GM18526 (cell line): ENCODE data around the gene USP10.

Source experiments
- POLR2A ChIP-seq: IDR thresholded peaks from 3 replicates; pipeline ENCODE4 v1.6.1; 2011; ENCODE audit not compliant: insufficient read length; ENCODE audit errors: extremely low read depth

The USP10 gene

DNA sequence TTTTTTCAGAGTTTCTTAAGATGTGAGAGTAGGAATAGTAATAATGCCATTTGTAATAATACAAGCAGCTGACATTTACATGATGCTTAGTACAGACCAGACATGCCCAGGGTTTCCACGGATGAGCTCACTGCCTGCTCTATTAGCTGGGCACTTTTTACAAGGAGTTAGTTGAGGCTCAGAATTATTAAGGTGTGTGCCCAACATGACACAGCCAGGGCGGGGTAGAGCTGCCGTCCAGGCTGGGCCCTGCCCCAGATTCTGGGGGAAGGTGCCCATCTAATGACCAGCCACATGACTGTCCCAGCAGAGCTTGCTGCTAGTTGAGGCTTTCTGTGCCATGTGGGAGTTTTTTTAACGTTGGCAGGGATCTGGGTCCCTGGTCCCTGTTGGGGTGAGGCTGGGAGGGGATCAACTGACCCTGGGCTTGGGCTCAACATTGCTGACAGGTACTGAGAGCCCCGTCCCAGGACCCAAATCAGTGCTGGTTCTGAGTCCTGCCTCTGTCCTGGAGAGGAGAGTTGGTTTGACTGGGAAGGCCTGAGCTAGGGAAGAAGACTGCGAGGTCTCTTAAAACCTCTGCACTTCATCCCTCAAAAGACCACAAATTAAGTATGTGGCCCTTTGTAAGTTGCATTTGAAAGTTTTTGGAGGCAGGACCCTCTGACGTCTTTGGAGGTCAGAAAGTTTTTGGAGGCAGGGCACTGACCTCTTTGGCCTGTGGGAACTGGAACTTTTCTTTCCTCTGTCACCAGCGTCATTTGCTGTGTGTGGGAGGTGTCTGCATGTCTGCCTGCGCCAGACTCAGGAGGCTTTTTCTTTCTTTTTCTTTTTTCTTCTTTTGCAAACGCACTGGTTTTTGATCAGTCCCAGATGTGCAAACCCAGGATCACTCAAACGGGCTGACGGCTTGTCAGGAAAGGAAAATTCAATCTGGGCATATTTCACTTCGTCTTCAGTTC, 122.2 kb downstream of the USP10 start:
- no peak for TF ChIP-seq POLR2A

DNA sequence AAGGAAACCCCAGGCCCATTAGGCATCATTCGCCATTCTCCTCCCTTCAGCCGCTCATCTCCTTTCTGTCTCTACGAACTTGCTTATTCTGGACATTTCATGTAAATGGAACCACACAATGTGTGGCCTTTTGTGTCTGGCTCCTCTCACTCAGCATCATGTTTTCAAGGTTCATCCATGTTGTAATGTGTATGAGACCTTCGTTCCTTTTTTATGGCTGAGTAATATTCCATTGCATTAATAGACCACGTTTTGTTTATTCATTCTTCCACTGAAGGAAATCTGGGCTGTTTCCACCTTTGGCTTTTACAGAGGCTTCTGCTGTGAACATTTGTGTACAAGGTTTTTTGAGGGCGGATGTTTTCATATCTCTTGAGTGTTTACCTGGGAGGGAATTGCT, 123.2 kb downstream of the USP10 start:
- no peak for TF ChIP-seq POLR2A

DNA sequence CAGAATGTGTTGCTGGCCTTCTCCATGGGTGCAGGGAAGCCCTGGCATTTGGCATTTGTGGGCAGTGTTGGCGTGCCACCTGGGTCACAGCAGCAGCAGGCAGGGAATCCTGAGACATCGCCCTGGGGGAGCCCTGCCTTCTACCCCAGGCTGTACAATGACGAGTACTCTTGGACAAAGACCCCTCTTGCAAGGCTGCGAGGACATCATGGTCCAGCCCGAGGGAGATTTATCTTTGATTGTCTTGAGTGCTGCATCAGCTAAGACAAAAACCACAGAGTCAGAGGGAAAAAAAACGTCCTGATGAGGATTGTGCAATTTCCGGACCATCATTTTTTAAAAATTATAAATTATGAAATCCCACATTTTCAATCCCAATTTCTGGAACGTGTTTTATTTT, 123.7 kb downstream of the USP10 start:
- TF ChIP-seq POLR2A = no peak

DNA sequence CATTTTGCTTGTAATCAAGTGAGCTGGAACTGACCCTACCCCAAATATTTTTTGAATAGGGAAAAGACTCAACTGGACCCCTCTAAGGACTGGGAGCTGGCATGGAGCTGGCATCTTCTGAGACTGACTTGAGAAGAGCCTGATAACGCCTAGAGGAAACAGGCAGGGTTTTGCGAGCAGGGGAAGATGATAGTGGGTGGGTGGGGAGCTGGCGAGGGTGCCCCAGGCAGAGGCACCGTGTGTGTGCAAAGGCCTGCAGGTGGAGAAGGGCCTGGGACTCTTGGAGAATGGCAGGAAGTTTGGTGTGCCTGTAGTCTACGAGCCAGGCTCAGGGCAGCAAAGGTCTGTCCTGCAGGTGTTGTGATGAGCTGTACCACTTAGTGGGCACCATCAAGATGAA, 124.1 kb downstream of the USP10 start:
- no peak for TF ChIP-seq POLR2A

DNA sequence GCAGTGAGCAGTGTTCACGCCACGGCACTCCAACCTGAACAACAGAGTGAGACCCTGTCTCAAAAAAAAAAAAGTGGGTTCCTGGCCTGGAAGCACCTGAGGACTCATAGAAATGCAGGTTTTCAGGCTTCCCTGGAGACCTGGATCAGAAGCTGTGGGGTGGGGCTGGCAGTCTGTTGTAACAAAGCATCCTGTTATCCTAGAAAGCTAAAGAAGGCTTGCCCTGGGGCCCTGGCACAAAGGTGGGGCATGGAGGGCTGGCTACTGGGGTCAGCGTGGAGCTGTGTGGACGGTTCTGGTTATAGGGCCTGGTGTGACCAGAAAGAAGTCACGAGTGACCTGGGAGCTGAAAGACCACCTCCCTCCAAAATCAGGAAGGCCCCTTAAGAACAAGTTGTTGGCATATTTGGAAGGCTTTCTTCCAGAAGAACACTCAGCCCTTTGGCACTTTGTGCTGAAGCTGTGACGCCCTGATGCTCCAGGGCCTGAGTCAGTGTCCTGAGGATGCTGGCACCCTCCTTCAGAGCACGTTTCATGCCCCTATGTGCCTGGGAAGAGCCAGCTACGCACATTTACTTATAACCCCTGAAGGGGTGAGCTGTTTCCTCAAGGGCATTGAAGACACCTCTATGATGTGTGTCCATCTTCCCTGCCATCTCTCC, 126.2 kb downstream of the USP10 start:
- TF ChIP-seq POLR2A = no peak

DNA sequence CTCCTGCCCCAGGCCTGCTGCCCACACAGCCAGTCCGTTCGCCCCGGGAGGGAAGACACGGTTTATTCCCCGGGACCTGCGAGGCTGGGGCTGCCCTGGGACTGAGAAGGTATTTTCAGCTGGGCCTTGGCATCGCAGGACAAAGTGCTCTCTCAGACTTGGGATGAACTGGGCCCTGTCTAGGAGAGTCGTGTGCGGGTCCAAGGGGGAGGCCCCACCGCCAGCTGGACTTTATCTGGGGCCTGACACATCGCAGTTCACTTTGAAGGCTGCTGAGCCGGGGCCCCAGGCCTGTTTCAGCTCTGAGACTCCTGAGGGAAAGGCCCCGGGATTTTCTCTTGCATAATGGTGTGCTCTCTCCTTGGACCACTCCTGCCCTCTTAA, 126.8 kb downstream of the USP10 start:
- TF ChIP-seq POLR2A = no peak

DNA sequence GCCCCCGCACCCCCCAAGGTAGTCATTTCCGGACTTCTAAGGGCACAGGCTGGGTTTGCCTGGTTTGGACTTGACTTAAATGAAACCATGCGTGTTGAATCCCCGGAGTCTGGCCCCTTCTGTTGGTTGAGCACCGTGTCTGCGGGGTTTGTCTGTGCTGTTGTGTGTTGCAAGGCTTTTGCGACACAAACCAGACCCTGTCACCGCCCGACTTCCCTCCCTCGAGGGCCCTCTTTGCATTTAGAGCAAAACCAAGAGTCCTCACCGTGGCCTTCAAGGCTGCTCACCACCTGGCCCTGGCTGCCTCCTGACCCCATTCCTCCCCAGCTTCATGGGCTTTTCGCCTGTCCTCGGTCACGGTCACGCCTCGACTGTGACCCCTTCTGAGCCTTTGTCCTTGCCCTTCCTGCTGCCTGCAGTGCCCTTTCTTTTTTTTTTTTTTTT, 127.4 kb downstream of the USP10 start:
- TF ChIP-seq POLR2A = no peak

DNA sequence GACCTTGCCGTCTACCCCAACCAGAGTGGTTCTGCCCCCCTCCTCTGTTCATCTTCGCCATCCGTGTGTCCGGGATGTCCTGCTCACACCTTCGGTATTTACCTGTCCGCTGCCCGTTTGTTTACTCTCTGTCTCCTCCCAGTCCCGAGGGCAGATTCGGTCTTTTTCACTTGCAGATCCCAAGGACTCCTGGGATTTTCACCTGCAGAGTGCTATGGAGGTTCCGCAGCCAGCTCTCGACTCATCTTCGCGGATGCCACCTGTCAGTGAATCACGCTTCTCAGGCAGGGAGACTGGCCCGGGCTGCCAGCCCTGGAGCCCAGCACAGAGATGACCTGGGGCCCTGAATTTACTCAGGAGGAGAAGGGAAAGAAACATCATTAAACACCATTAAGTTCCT, 128.1 kb downstream of the USP10 start:
- no peak for TF ChIP-seq POLR2A

DNA sequence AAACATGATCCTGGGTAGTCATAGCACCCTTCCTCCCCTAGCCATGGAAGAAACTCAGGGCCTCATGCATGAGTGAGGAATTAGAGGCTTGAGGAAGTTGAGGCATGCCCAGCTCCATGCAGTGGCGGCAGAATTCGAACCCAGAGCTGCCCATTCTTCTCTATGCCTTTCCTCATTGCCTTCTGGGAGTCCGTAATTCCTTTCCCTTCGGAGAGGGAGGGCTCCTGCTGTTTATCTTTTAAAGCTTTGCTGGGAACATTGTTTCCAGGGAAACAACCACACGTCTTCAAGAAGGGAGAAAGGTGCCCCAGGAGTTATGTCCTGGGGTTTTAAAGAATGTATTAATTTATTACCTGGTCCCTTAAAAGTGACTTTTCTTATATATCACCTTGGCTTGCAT, 128.5 kb downstream of the USP10 start:
- no peak for TF ChIP-seq POLR2A
